Nasal cavity respiratory epithelium epithelial cell of viscerocranial mucosa (primary cell): ENCODE data around the gene PKIB. TPM values are rescaled to one million over a fixed set of nuclear protein-coding genes. Genes with fewer than 3 reads are reported as not detected.

Source experiments
- total RNA-seq: library from RNA; depleted of rRNA; stranded (reverse); fragments of >200 nt; gene quantifications from 2 replicates; pipeline ENCODE4 v1.2.3, GENCODE V29; 2014

The PKIB gene, protein sequence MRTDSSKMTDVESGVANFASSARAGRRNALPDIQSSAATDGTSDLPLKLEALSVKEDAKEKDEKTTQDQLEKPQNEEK
- 2.4 and 3.3 TPM in 2 replicates for total RNA-seq

GRCh38 chr6:122609881-122610689 is at the start of gene PKIB:
PKIB (plus strand) TSS chr6:122610405; CDS start chr6:122717795, 107,390 bp downstream.

Other genes starting within 250 kb of the PKIB start
- 16.0 and 22.2 TPM in 2 replicates for gene HSF2, start 210.8 kb upstream of the PKIB start, total RNA-seq
- gene SERINC1, start 138.6 kb upstream of the PKIB start, total RNA-seq = 189 and 211 TPM in 2 replicates
- not detected in 2 replicates for gene FABP7, start 169.3 kb downstream of the PKIB start, total RNA-seq
- gene SMPDL3A, start 178.9 kb downstream of the PKIB start, total RNA-seq = 6.0 and 6.5 TPM in 2 replicates